ENCODE results near the gene SLC43A1. TPM values are rescaled to one million over a fixed set of nuclear protein-coding genes. Genes with fewer than 3 reads are reported as not detected.

Gene SLC43A1
- total RNA-seq, 2 experiments from 2014 or later, result 36.8 to 37.1 TPM

- no peak for DNase-seq
- Mint-ChIP-seq H3K27ac (no peak overlapping the region), H3K36me3 (peaks cover 37% of the 10 kb centered on the region), H3K9me3 (no peaks in the 10 kb centered on the region), H3K4me1 (peaks cover 13% of the 10 kb centered on the region), H3K4me3 (no peak overlapping the region), H3K27me3 (no peaks in the 10 kb centered on the region)
These were observed 19.2 kb downstream of the SLC43A1 start for GRCh38 chr11:57496109-57496820.

- no peak overlapping the region for H3K4me3 Mint-ChIP-seq
- H3K9me3 Mint-ChIP-seq, result no peaks in the 10 kb centered on the region
- DNase-seq, result peak; percentile 79
- H3K27ac Mint-ChIP-seq, result peak overlapping the region; percentile 96
- H3K36me3 Mint-ChIP-seq, result peaks cover 43% of the 10 kb centered on the region
- H3K4me1 Mint-ChIP-seq, result peaks cover 10% of the 10 kb centered on the region
- no peaks in the 10 kb centered on the region for H3K27me3 Mint-ChIP-seq
These were observed 21.7 kb downstream of the SLC43A1 start for GRCh38 chr11:57493507-57494503.

GRCh38 chr11:57491371-57492061 lies 24.0 kb downstream of the SLC43A1 start:
- Mint-ChIP-seq H3K4me1 (peaks cover 10% of the 10 kb centered on the region), H3K36me3 (peaks cover 54% of the 10 kb centered on the region)
- peak; percentile 60 for DNase-seq

GRCh38 chr11:57490456-57491248 lies 24.9 kb downstream of the SLC43A1 start:
- peaks cover 51% of the 10 kb centered on the region for H3K36me3 Mint-ChIP-seq
- peaks cover 8% of the 10 kb centered on the region for H3K4me1 Mint-ChIP-seq
- DNase-seq, result no peak
- H3K27ac Mint-ChIP-seq, result no peak overlapping the region
- H3K27me3 Mint-ChIP-seq, result no peaks in the 10 kb centered on the region
- no peaks in the 10 kb centered on the region for H3K9me3 Mint-ChIP-seq
- H3K4me3 Mint-ChIP-seq, result no peak overlapping the region

More at GRCh38 chr11:57491371-57492061, 24.0 kb downstream of the SLC43A1 start:
- H3K9me3 Mint-ChIP-seq, result no peaks in the 10 kb centered on the region
- no peak overlapping the region for H3K27ac Mint-ChIP-seq
- H3K4me3 Mint-ChIP-seq, result no peak overlapping the region
- H3K27me3 Mint-ChIP-seq, result no peaks in the 10 kb centered on the region

GRCh38 chr11:57487920-57488659 lies 27.4 kb downstream of the SLC43A1 start:
- Mint-ChIP-seq H3K27me3 (no peaks in the 10 kb centered on the region), H3K27ac (no peak overlapping the region), H3K9me3 (no peaks in the 10 kb centered on the region), H3K4me1 (peaks cover 2% of the 10 kb centered on the region), H3K4me3 (no peak overlapping the region), H3K36me3 (peaks cover 50% of the 10 kb centered on the region)
- DNase-seq, result no peak

GRCh38 chr11:57487021-57487778 lies 28.3 kb downstream of the SLC43A1 start:
- H3K27me3 Mint-ChIP-seq, result peaks cover under 1% of the 10 kb centered on the region
- H3K36me3 Mint-ChIP-seq, result peaks cover 50% of the 10 kb centered on the region

GRCh38 chr11:57485217-57485990 lies 30.1 kb downstream of the SLC43A1 start:
- H3K27me3 Mint-ChIP-seq, result peaks cover 8% of the 10 kb centered on the region
- H3K36me3 Mint-ChIP-seq, result peaks cover 36% of the 10 kb centered on the region
- H3K4me1 Mint-ChIP-seq, result peaks cover 4% of the 10 kb centered on the region
- DNase-seq, result no peak
- no peak overlapping the region for H3K4me3 Mint-ChIP-seq
- no peaks in the 10 kb centered on the region for H3K9me3 Mint-ChIP-seq
- H3K27ac Mint-ChIP-seq, result no peak overlapping the region

More at GRCh38 chr11:57487021-57487778, 28.3 kb downstream of the SLC43A1 start:
- H3K9me3 Mint-ChIP-seq, result no peaks in the 10 kb centered on the region
- H3K4me1 Mint-ChIP-seq, result peaks cover 4% of the 10 kb centered on the region
- H3K27ac Mint-ChIP-seq, result no peak overlapping the region
- H3K4me3 Mint-ChIP-seq, result no peak overlapping the region
- DNase-seq, result no peak

- H3K9me3 Mint-ChIP-seq, result no peaks in the 10 kb centered on the region
- H3K4me1 Mint-ChIP-seq, result peaks cover 13% of the 10 kb centered on the region
- peaks cover 33% of the 10 kb centered on the region for H3K36me3 Mint-ChIP-seq
- no peak overlapping the region for H3K27ac Mint-ChIP-seq
- no peak overlapping the region for H3K4me3 Mint-ChIP-seq
- H3K27me3 Mint-ChIP-seq, result peaks cover 8% of the 10 kb centered on the region
- DNase-seq, result no peak
These were observed 31.3 kb downstream of the SLC43A1 start for GRCh38 chr11:57484141-57484710.

GRCh38 chr11:57483562-57483918 lies 32.0 kb downstream of the SLC43A1 start:
- DNase-seq, result no peak
- H3K27me3 Mint-ChIP-seq, result peaks cover 8% of the 10 kb centered on the region
- H3K36me3 Mint-ChIP-seq, result peaks cover 26% of the 10 kb centered on the region
- no peaks in the 10 kb centered on the region for H3K9me3 Mint-ChIP-seq
- H3K27ac Mint-ChIP-seq, result no peak overlapping the region
- H3K4me3 Mint-ChIP-seq, result no peak overlapping the region
- H3K4me1 Mint-ChIP-seq, result peaks cover 13% of the 10 kb centered on the region

GRCh38 chr11:57482782-57483561 lies 32.5 kb downstream of the SLC43A1 start:
- peak; percentile 84 for DNase-seq
- H3K27me3 Mint-ChIP-seq, result peaks cover 11% of the 10 kb centered on the region
- H3K36me3 Mint-ChIP-seq, result peaks cover 21% of the 10 kb centered on the region
- H3K9me3 Mint-ChIP-seq, result no peaks in the 10 kb centered on the region
- peaks cover 13% of the 10 kb centered on the region for H3K4me1 Mint-ChIP-seq
- H3K4me3 Mint-ChIP-seq, result peak overlapping the region; percentile 35
- no peak overlapping the region for H3K27ac Mint-ChIP-seq

GRCh38 chr11:57481915-57482781 lies 33.4 kb downstream of the SLC43A1 start:
- H3K9me3 Mint-ChIP-seq, result no peaks in the 10 kb centered on the region
- H3K27ac Mint-ChIP-seq, result no peak overlapping the region
- H3K4me1 Mint-ChIP-seq, result peaks cover 14% of the 10 kb centered on the region
- H3K36me3 Mint-ChIP-seq, result peaks cover 13% of the 10 kb centered on the region
- H3K27me3 Mint-ChIP-seq, result peaks cover 12% of the 10 kb centered on the region
- H3K4me3 Mint-ChIP-seq, result no peak overlapping the region
- DNase-seq, result no peak

Data from activated naive CD8-positive, alpha-beta T cell treated with anti-CD3 and anti-CD28 coated beads for 36 hours (primary cell).